Measurements from ENCODE around the gene ATP6V1C2.

ATP6V1C2 gene

GRCh38 chr2:10831400-10831985 lies 110.1 kb downstream of the ATP6V1C2 start:
- DNase-seq (ENCODE audit: extremely low read depth, low read depth): no peak
- TF ChIP-seq, protein P1, sequence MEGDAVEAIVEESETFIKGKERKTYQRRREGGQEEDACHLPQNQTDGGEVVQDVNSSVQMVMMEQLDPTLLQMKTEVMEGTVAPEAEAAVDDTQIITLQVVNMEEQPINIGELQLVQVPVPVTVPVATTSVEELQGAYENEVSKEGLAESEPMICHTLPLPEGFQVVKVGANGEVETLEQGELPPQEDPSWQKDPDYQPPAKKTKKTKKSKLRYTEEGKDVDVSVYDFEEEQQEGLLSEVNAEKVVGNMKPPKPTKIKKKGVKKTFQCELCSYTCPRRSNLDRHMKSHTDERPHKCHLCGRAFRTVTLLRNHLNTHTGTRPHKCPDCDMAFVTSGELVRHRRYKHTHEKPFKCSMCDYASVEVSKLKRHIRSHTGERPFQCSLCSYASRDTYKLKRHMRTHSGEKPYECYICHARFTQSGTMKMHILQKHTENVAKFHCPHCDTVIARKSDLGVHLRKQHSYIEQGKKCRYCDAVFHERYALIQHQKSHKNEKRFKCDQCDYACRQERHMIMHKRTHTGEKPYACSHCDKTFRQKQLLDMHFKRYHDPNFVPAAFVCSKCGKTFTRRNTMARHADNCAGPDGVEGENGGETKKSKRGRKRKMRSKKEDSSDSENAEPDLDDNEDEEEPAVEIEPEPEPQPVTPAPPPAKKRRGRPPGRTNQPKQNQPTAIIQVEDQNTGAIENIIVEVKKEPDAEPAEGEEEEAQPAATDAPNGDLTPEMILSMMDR (IDR thresholded peaks at IDR 0.05; ENCODE audit: low read depth, low read length): no peak

GRCh38 chr2:10832203-10832936 lies 110.9 kb downstream of the ATP6V1C2 start:
- peak; percentile 31 for DNase-seq (ENCODE audit: extremely low read depth, low read depth)
- TF ChIP-seq, protein P1 (IDR thresholded peaks at IDR 0.05; ENCODE audit: low read depth, low read length): peak; percentile 95

- DNase-seq (ENCODE audit: extremely low read depth, low read depth): no peak
- TF ChIP-seq, protein P1 (IDR thresholded peaks at IDR 0.05; ENCODE audit: low read depth, low read length): no peak
Measured at GRCh38 chr2:10833021-10833420, 111.6 kb downstream of the ATP6V1C2 start.

DNA sequence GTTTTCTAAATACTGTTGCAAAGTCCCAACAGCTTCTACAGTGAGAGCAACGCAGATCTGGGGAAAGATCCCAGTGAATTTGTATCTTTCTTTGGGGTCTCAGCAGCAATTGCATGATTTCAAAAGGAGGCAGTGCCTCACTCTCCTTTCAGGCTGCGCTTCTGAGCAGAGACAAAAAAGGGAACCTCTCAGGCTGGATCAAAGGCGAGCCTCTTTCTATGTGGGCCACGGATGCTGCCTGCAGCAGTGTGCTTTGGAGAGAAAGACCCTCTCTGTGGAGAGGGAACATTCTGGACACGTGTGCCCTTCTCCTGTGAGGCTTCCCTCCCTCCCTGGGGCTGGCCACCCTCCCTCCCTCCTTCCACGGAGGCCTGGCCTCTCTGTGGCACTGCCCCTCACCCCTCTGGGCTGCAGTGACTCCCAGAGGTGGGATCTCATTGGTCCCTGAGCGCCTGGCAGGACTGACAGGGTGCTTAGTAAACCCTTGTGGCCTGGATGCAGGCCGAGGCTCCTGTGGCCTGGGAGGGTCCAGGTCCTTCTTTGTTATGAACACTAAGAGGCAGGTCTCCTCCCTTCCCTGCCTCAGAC lies 112.7 kb downstream of the ATP6V1C2 start:
- TF ChIP-seq, protein P1 (IDR thresholded peaks at IDR 0.05; ENCODE audit: low read depth, low read length): no peak

More for the DNA sequence above, 112.7 kb downstream of the ATP6V1C2 start:
- no peak for DNase-seq (ENCODE audit: extremely low read depth, low read depth)
